Stimulated activated CD4-positive, alpha-beta T cell treated with anti-CD3 and anti-CD28 coated beads, Interleukin-2, amount 100 ng/mL, for 4 hours (primary cell): Measurements from ENCODE around the gene CANX.

Source experiments
- DNase-seq: peaks from one replicate; pipeline ENCODE4 v3.0.0-alpha.2; 2020; ENCODE audit warnings: low read depth

Gene CANX

DNA sequence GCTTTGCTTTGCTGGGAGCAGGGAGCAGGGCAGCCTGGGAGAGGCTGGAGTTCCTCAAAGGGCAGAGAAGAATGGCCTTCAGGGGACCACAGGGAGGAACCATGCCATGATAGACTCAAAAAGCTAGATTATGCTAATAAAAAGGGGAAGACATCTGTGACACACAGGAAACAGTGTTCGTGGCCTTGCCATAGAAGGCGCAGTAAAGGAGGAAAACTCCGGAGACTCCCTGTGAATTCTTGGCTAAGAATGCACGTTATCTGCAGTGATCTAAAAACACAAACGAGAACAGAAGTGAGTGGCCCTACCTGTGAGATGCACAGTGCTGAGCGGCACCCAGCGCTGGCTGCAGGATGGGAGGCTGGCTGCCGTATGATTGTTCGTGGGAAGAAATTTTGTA, 79.1 kb downstream of the CANX start:
- no peak for DNase-seq

- DNase-seq = no peak
Measured at GRCh38 chr5:179778591-179778990, 79.8 kb downstream of the CANX start.

DNA sequence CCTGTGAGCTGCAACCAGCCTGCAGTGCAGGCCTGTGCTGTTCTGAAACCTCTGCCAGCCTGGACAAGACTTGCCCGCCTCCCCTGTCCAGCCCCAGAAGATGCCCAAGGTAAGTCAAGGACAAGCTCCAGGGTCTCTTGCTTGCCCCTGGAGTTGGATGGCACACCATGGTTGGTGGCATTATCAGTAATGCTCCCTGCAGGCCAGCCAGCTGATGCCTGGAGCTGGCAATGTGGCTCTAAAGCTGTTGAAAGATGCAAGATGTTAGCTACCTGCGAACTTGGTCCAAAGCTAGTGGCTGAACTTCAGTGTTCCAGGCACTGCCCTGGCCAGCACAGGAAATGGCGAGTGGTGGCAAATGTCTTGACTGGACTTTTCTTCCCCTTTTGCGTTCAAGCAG, 81.1 kb downstream of the CANX start:
- no peak for DNase-seq

DNA sequence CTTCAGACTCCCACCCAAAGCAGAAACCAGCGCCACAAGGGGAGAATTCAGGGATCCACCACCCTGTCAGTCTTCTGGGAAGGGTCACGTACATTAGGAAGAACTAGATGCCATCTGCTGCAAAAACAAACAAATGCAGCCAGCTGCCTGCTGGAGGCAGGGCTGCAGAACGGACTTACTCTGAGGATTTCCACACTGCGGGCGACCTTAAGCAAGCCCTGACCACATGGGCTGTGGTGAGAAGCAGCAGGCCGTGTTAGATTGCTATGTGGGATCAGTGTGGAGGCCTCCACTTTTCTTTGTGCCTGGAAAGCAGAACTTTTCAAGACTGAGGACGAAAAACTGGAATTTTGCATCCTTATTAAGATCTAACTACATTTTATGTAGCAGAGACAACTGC, 81.6 kb downstream of the CANX start:
- no peak for DNase-seq
